Measurements from ENCODE around the gene HPSE2.

HPSE2 gene

GRCh38 chr10:98667081-98667480 lies 568.6 kb downstream of the HPSE2 start:
- DNase-seq: no peak

GRCh38 chr10:98666276-98666675 lies 569.4 kb downstream of the HPSE2 start:
- DNase-seq: no peak

- DNase-seq: no peak
These were observed 571.2 kb downstream of the HPSE2 start for GRCh38 chr10:98664329-98665042.

GRCh38 chr10:98659951-98660350 lies 575.7 kb downstream of the HPSE2 start:
- DNase-seq: no peak

GRCh38 chr10:98655492-98655891 lies 580.2 kb downstream of the HPSE2 start:
- DNase-seq: no peak

- no peak for DNase-seq
These were observed 586.5 kb downstream of the HPSE2 start for GRCh38 chr10:98649170-98649569.

GRCh38 chr10:98646998-98647917 lies 588.4 kb downstream of the HPSE2 start:
- no peak for DNase-seq

- DNase-seq: no peak
These were observed 591.2 kb downstream of the HPSE2 start for GRCh38 chr10:98644466-98644865.

- DNase-seq: no peak
These were observed 593.4 kb downstream of the HPSE2 start for GRCh38 chr10:98642281-98642680.

- no peak for DNase-seq
These were observed 596.7 kb downstream of the HPSE2 start for GRCh38 chr10:98638920-98639319.

GRCh38 chr10:98636921-98637329 lies 598.7 kb downstream of the HPSE2 start:
- DNase-seq: no peak

GRCh38 chr10:98632456-98633150 lies 603.0 kb downstream of the HPSE2 start:
- no peak for DNase-seq

- DNase-seq: no peak
These were observed 607.4 kb downstream of the HPSE2 start for GRCh38 chr10:98628206-98628605.

GRCh38 chr10:98627711-98628110 lies 607.9 kb downstream of the HPSE2 start:
- no peak for DNase-seq

GRCh38 chr10:98624963-98625362 lies 610.7 kb downstream of the HPSE2 start:
- DNase-seq: no peak

- DNase-seq: no peak
These were observed 612.5 kb downstream of the HPSE2 start for GRCh38 chr10:98623176-98623575.

- DNase-seq: no peak
These were observed 614.0 kb downstream of the HPSE2 start for GRCh38 chr10:98621630-98622029.

- DNase-seq: no peak
These were observed 615.1 kb downstream of the HPSE2 start for GRCh38 chr10:98620503-98620902.

GRCh38 chr10:98619446-98619845 lies 616.2 kb downstream of the HPSE2 start:
- no peak for DNase-seq

GRCh38 chr10:98617906-98618520 lies 617.6 kb downstream of the HPSE2 start:
- no peak for DNase-seq

GRCh38 chr10:98613446-98613845 lies 622.2 kb downstream of the HPSE2 start:
- no peak for DNase-seq

- no peak for DNase-seq
These were observed 624.2 kb downstream of the HPSE2 start for GRCh38 chr10:98611436-98611835.

- no peak for DNase-seq
These were observed 624.8 kb downstream of the HPSE2 start for GRCh38 chr10:98610836-98611235.
